Measurements from ENCODE around the gene PSD2.

DNA sequence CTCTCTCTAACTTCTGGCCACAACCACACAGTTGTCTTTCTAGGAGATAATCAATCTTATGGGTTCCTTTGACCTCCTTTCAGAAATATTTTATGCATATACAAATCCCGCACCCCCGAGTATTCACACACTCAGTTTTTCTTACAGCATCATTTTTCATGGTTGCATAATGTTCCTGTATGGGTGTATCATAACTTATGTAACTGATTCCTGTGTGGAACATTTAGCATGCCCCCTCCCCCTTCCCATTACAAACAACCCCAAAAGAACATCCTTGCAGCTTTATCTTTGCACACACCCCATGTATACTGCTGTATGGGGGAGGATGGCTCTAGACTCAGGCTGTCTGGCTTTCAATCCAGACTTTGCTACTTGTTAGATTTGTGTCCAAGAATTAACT is 93.8 kb downstream of the PSD2 start:
- TF ChIP-seq POLR2AphosphoS5 (IDR thresholded peaks at IDR 0.05; ENCODE audit: low read depth, low read length) (no peak), POLR2A (IDR thresholded peaks at IDR 0.05; ENCODE audit: low read depth, low read length) (no peak), TAF1 (IDR thresholded peaks at IDR 0.05; ENCODE audit: low read depth, low read length) (no peak)
